Lower lobe of right lung (tissue), 2 donors: ENCODE data around the gene PMPCA. TPM values are rescaled to one million over a fixed set of nuclear protein-coding genes. Genes with fewer than 3 reads are reported as not detected.

Experiments
- ATAC-seq, 2 donors: fragments of 200-7000 bp; cut with Tn5 transposase; one replicate each; pipeline ENCODE4 v1.9.1; 2020 to 2022; ENCODE audit warnings: mild to moderate bottlenecking in 2 of 2, moderate library complexity in 2 of 2
- DNase-seq: peaks from one replicate; pipeline ENCODE4 v3.0.0-alpha.2; 2020
- H3K27ac ChIP-seq: fragments of 200-600 bp; one replicate; pipeline ENCODE4 v1.8.0; 2022
- H3K27me3 ChIP-seq: fragments of 200-600 bp; one replicate; pipeline ENCODE4 v1.8.0; 2022; ENCODE audit warnings: low read depth
- H3K36me3 ChIP-seq: fragments of 200-600 bp; one replicate; pipeline ENCODE4 v1.8.0; 2022; ENCODE audit warnings: mild to moderate bottlenecking
- H3K4me1 ChIP-seq: fragments of 200-600 bp; one replicate; pipeline ENCODE4 v1.8.0; 2022
- H3K4me3 ChIP-seq: fragments of 200-600 bp; one replicate; pipeline ENCODE4 v1.8.0; 2022; ENCODE audit warnings: mild to moderate bottlenecking
- H3K9me3 ChIP-seq: fragments of 200-600 bp; one replicate; pipeline ENCODE4 v1.8.0; 2022
- CTCF ChIP-seq: fragments of 200-600 bp; IDR thresholded peaks from one replicate; pipeline ENCODE4 v1.8.0; 2022; ENCODE audit warnings: antibody characterized with exemption, mild to moderate bottlenecking
- intact Hi-C: fragments of 100-400 bp; cut with DNase I; formaldehyde crosslinking; loops from one replicate; pipeline ENCODE4 v1.11.0; 2022
- total RNA-seq: library from RNA; stranded (reverse); fragmentation: NEBNext Ultra II Directional; extraction: Animal tissue kit (Norgen Biotek cat#: 25700); gene quantifications from one replicate; pipeline ENCODE4 v1.2.1, GENCODE V29; 2021
- donor health status: DM: no; HTN: yes; CAD: no; lungs with severe emphysema.

The PMPCA gene
- total RNA-seq, 1 donor from 2014 or later, result 43.2 TPM

- ATAC-seq, result no peak
- no peak for TF ChIP-seq CTCF
Measured at GRCh38 chr9:136433043-136433715, 22.7 kb downstream of the PMPCA start.

GRCh38 chr9:136433849-136434579 is 23.6 kb downstream of the PMPCA start:
- Histone ChIP-seq H3K4me3 (no peak overlapping the region), H3K4me1 (peaks cover 26% of the 10 kb centered on the region), H3K27me3 (no peaks in the 10 kb centered on the region), H3K27ac (no peak overlapping the region), H3K36me3 (peaks cover 42% of the 10 kb centered on the region), H3K9me3 (no peaks in the 10 kb centered on the region)
- no peak for ATAC-seq
- intact Hi-C loops, result no loop called here
- no peak for DNase-seq
- TF ChIP-seq CTCF, result no peak

More at GRCh38 chr9:136433043-136433715, 22.7 kb downstream of the PMPCA start:
- peaks cover 21% of the 10 kb centered on the region for H3K4me1 ChIP-seq
- intact Hi-C loops, result no loop called here
- H3K9me3 ChIP-seq, result no peaks in the 10 kb centered on the region
- no peak overlapping the region for H3K27ac ChIP-seq
- no peak for DNase-seq
- H3K4me3 ChIP-seq, result no peak overlapping the region
- H3K36me3 ChIP-seq, result peaks cover 48% of the 10 kb centered on the region
- H3K27me3 ChIP-seq, result no peaks in the 10 kb centered on the region

- intact Hi-C loops, result no loop called here
- peaks cover 36% of the 10 kb centered on the region for H3K36me3 ChIP-seq
Measured at GRCh38 chr9:136434580-136435169, 24.2 kb downstream of the PMPCA start.

GRCh38 chr9:136436055-136436634 is 25.7 kb downstream of the PMPCA start:
- DNase-seq (no peak), ATAC-seq (no peak)
- peaks cover 32% of the 10 kb centered on the region for H3K4me1 ChIP-seq
- no peaks in the 10 kb centered on the region for H3K9me3 ChIP-seq
- H3K36me3 ChIP-seq, result peaks cover 31% of the 10 kb centered on the region
- intact Hi-C loops, result no loop called here
- H3K27ac ChIP-seq, result no peak overlapping the region
- H3K27me3 ChIP-seq, result no peaks in the 10 kb centered on the region
- no peak overlapping the region for H3K4me3 ChIP-seq
- no peak for TF ChIP-seq CTCF

More at GRCh38 chr9:136434580-136435169, 24.2 kb downstream of the PMPCA start:
- ATAC-seq (no peak), DNase-seq (no peak)
- Histone ChIP-seq H3K27me3 (no peaks in the 10 kb centered on the region), H3K4me1 (peaks cover 26% of the 10 kb centered on the region), H3K27ac (no peak overlapping the region), H3K4me3 (no peak overlapping the region), H3K9me3 (no peaks in the 10 kb centered on the region)
- no peak for TF ChIP-seq CTCF

- DNase-seq, result no peak
- H3K4me3 ChIP-seq, result peak overlapping the region; percentile 96
- H3K4me1 ChIP-seq, result peaks cover 32% of the 10 kb centered on the region
- TF ChIP-seq CTCF, result no peak
- no peaks in the 10 kb centered on the region for H3K9me3 ChIP-seq
- peaks cover 37% of the 10 kb centered on the region for H3K36me3 ChIP-seq
- no peak overlapping the region for H3K27ac ChIP-seq
- no peaks in the 10 kb centered on the region for H3K27me3 ChIP-seq
- intact Hi-C loops, result no loop called here
- no peak for ATAC-seq
Measured at GRCh38 chr9:136437430-136437829, 27.0 kb downstream of the PMPCA start.
